SH-SY5Y (cell line): Measurements from ENCODE around the gene NGDN.

Experiments
- GATA2 ChIP-seq: IDR thresholded peaks from 2 replicates; pipeline ENCODE4 v1.6.1; 2011; ENCODE audit warnings: mild to moderate bottlenecking, low read depth, low read length
- GATA3 ChIP-seq: IDR thresholded peaks from 2 replicates; pipeline ENCODE4 v1.6.1; 2011; ENCODE audit warnings: low read depth, mild to moderate bottlenecking, low read length, moderate library complexity

DNA sequence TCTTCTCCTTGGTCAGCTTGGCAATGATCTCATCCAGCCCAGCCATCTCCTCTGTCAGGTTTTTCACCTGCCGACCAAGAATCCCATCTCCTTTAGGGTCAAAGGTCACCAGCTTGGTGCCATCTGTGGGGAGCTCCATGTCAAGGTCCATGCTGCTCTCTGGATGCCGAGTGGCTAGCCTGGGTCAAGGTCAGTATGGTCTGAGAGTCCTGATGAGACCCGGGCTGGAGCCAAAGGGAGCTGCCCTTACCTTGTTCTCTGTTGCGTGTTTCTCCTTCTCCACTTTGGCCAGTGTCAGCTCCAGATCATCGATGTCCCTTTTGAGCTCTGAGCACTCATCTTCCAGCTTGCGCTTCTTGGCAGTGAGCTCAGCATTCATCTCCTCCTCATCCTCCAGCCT is 45.8 kb upstream of the NGDN start:
- TF ChIP-seq GATA2 = no peak
- no peak for TF ChIP-seq GATA3
